Cardiac ventricle fibroblast (primary cell): ENCODE measurements around the gene CHMP3. TPM values are rescaled to one million over a fixed set of nuclear protein-coding genes. Genes with fewer than 3 reads are reported as not detected.

ENCODE experiments used
- total RNA-seq: library from RNA; depleted of rRNA; stranded (reverse); fragments of >200 nt; gene quantifications from 2 replicates; pipeline ENCODE4 v1.2.3, GENCODE V29; 2015

The CHMP3 gene
- 42.2 and 42.6 TPM in 2 replicates for total RNA-seq

GRCh38 chr2:86562922-86563649, at the start of gene CHMP3:
TSS of gene CHMP3 (minus strand) at chr2:86563443. CDS start at chr2:86563348, 95 bp downstream.

Other genes with a start within 250 kb of the CHMP3 start
- not detected in 2 replicates for gene REEP1, start 225.8 kb downstream of the CHMP3 start, total RNA-seq
- gene KDM3A, start 122.1 kb downstream of the CHMP3 start, total RNA-seq = 19.1 and 21.8 TPM in 2 replicates
- gene RNF103, start 60.4 kb upstream of the CHMP3 start, total RNA-seq = 22.5 and 24.0 TPM in 2 replicates
- gene RMND5A, start 156.8 kb upstream of the CHMP3 start, total RNA-seq = 16.6 and 19.1 TPM in 2 replicates
- gene CD8A, start 227.5 kb upstream of the CHMP3 start, total RNA-seq = not detected in 2 replicates